PFSK-1 (cell line): ENCODE data around the gene VWC2.

Experiments
- FOXP2 ChIP-seq: optimal IDR thresholded peaks from 2 replicates; pipeline ENCODE3; 2011; ENCODE audit warnings: borderline replicate concordance, control low read depth, inconsistent platforms; ENCODE audit not compliant: insufficient read depth; ENCODE audit errors: extremely low read length, extremely low read depth
- REST ChIP-seq, 2 experiments: IDR thresholded peaks; 2 replicates each; pipeline versions ENCODE4 v1.6.1 to v1.8.0; 2011 to 2012; ENCODE audit warnings: low read depth in 2 of 2, low read length in 2 of 2, control low read depth in 1 of 2, inconsistent platforms in 1 of 2, mild to moderate bottlenecking in 1 of 2, moderate library complexity in 1 of 2; ENCODE audit not compliant: insufficient read depth in 1 of 2
- TAF1 ChIP-seq: IDR thresholded peaks from 2 replicates; pipeline ENCODE4 v1.6.1; 2012; ENCODE audit warnings: low read length, control low read depth, borderline replicate concordance; ENCODE audit not compliant: insufficient read depth

DNA sequence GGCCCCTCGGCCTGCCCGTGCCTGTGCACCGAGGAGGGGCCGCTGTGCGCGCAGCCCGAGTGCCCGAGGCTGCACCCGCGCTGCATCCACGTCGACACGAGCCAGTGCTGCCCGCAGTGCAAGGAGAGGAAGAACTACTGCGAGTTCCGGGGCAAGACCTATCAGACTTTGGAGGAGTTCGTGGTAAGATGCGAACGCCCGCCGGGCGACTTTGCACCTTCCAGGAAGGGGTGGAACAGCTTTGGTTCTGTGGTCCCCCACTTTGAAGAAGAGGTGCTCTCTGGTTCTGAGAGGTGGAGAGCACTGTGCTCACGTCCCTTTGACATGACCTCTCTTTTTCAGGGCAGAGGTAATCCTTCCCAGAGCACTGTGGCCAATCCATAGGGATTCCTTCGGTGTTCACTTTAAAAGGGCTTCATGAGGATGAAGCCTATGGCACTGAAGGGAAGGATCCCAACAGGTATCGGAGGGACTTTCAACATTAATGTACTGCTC, 2.6 kb downstream of the VWC2 start:
- TF ChIP-seq REST (IDR thresholded peaks at IDR 0.05; ENCODE audit: insufficient read depth in 1 of 2, low read depth in 2 of 2, low read length in 2 of 2) (no peak), TAF1 (no peak), FOXP2 (no peak)
